Measurements from ENCODE around the gene CLNK. TPM values are rescaled to one million over a fixed set of nuclear protein-coding genes. Genes with fewer than 3 reads are reported as not detected.

The CLNK gene
- total and polyA plus RNA-seq, 2 donors (not counting 1 experiment from before 2014, with no cell fraction given) = 0.57 to 0.75 TPM

GRCh38 chr4:10605746-10606482 lies 78.7 kb downstream of the CLNK start:
- Mint-ChIP-seq H3K4me3 (no peak overlapping the region), H3K27me3 (no peaks in the 10 kb centered on the region), H3K4me1 (no peaks in the 10 kb centered on the region), H3K27ac (no peak overlapping the region), H3K9me3 (ENCODE audit: insufficient read depth) (no peaks in the 10 kb centered on the region)
- TF ChIP-seq EZH2 (IDR thresholded peaks at IDR 0.05; ENCODE audit: borderline replicate concordance, insufficient read depth, low read depth, low read length, poor library complexity, severe bottlenecking) = no peak
- TF ChIP-seq CTCF (IDR thresholded peaks at IDR 0.05) = no peak
- no peak for ATAC-seq (ENCODE audit: low read depth)
- Histone ChIP-seq H3K4me2 (replicated peaks; ENCODE audit: low read depth, low read length, poor library complexity, severe bottlenecking) (no peak overlapping the region), H4K20me1 (ENCODE audit: control insufficient read depth, insufficient read depth, low read length, poor library complexity, severe bottlenecking) (no peaks in the 10 kb centered on the region), H3K27me3 (replicated peaks in 1 of 4; ENCODE audit: control extremely low read depth in 1 of 4, control insufficient read depth in 3 of 4, insufficient read depth in 4 of 4, low read length in 3 of 4) (no peaks in the 10 kb centered on the region), H3K9ac (ENCODE audit: low read length) (no peak overlapping the region), H3K4me1 (ENCODE audit: control insufficient read depth in 2 of 2, insufficient read depth in 2 of 2, low read length in 2 of 2) (no peaks in the 10 kb centered on the region), H2AFZ (ENCODE audit: insufficient read depth, low read depth, low read length, poor library complexity, severe bottlenecking) (no peak overlapping the region), H3K79me2 (ENCODE audit: control insufficient read depth, insufficient read depth, low read length) (no peaks in the 10 kb centered on the region), H3K36me3 (replicated peaks in 1 of 2; ENCODE audit: control extremely low read depth in 1 of 2, control insufficient read depth in 1 of 2, extremely low read depth in 1 of 2, insufficient read depth in 2 of 2, low read length in 1 of 2) (no peaks in the 10 kb centered on the region), H3K4me3 (ENCODE audit: control extremely low read depth in 1 of 5, extremely low read depth in 1 of 5, insufficient read depth in 1 of 5, low read depth in 2 of 5, low read length in 4 of 5) (no peak overlapping the region), H3K9me3 (ENCODE audit: control extremely low read depth in 1 of 3, control insufficient read depth in 2 of 3, insufficient read depth in 1 of 3, low read length in 2 of 3) (no peaks in the 10 kb centered on the region), H3K27ac (ENCODE audit: low read length in 2 of 2) (no peak overlapping the region)
- DNase-seq = no peak
- intact Hi-C loops (cut with micrococcal nuclease) = no loop called here
- WGBS (ENCODE audit: insufficient coverage) = 100% methylated on average over 1 of the region's 5 CpGs
- ChIA-PET POLR2A (no interaction called here), CTCF (no interaction called here)

- Histone ChIP-seq H3K79me2 (ENCODE audit: control insufficient read depth, insufficient read depth, low read length) (no peaks in the 10 kb centered on the region), H3K9ac (ENCODE audit: low read length) (no peak overlapping the region), H3K9me3 (ENCODE audit: control extremely low read depth in 1 of 3, control insufficient read depth in 2 of 3, insufficient read depth in 1 of 3, low read length in 2 of 3) (no peaks in the 10 kb centered on the region), H3K27me3 (replicated peaks in 1 of 4; ENCODE audit: control extremely low read depth in 1 of 4, control insufficient read depth in 3 of 4, insufficient read depth in 4 of 4, low read length in 3 of 4) (no peaks in the 10 kb centered on the region), H2AFZ (ENCODE audit: insufficient read depth, low read depth, low read length, poor library complexity, severe bottlenecking) (no peak overlapping the region), H3K27ac (ENCODE audit: low read length in 2 of 2) (no peak overlapping the region), H3K4me1 (ENCODE audit: control insufficient read depth in 2 of 2, insufficient read depth in 2 of 2, low read length in 2 of 2) (no peaks in the 10 kb centered on the region), H3K36me3 (replicated peaks in 1 of 2; ENCODE audit: control extremely low read depth in 1 of 2, control insufficient read depth in 1 of 2, extremely low read depth in 1 of 2, insufficient read depth in 2 of 2, low read length in 1 of 2) (no peaks in the 10 kb centered on the region), H3K4me3 (ENCODE audit: control extremely low read depth in 1 of 5, extremely low read depth in 1 of 5, insufficient read depth in 1 of 5, low read depth in 2 of 5, low read length in 4 of 5) (no peak overlapping the region), H3K4me2 (replicated peaks; ENCODE audit: low read depth, low read length, poor library complexity, severe bottlenecking) (no peak overlapping the region), H4K20me1 (ENCODE audit: control insufficient read depth, insufficient read depth, low read length, poor library complexity, severe bottlenecking) (no peaks in the 10 kb centered on the region)
- POLR2A ChIA-PET = no interaction called here
- no peaks in the 10 kb centered on the region for H3K27me3 Mint-ChIP-seq
- no peak overlapping the region for H3K27ac Mint-ChIP-seq
- TF ChIP-seq CTCF (IDR thresholded peaks at IDR 0.05) (no peak), EZH2 (IDR thresholded peaks at IDR 0.05; ENCODE audit: borderline replicate concordance, insufficient read depth, low read depth, low read length, poor library complexity, severe bottlenecking) (no peak)
- peaks cover 1% of the 10 kb centered on the region for H3K4me1 Mint-ChIP-seq
- H3K4me3 Mint-ChIP-seq = no peak overlapping the region
- DNase-seq (no peak), ATAC-seq (ENCODE audit: low read depth) (no peak)
- CTCF ChIA-PET = interaction anchor here (0.7 to 1.3 kb wide), 2 partner anchors 16 to 821 kb away, joined by 3 to 4 read pairs; no protein-coding TSS in a partner anchor
- WGBS (ENCODE audit: insufficient coverage) = 100% methylated on average over 3 of the region's 10 CpGs
- no peaks in the 10 kb centered on the region for H3K9me3 Mint-ChIP-seq (ENCODE audit: insufficient read depth)
- intact Hi-C loops (cut with micrococcal nuclease) = no loop called here
These were observed 79.5 kb downstream of the CLNK start for GRCh38 chr4:10605031-10605430.

All from B cell (primary cell).